Measurements from ENCODE around the gene NAA35.

The NAA35 gene

DNA sequence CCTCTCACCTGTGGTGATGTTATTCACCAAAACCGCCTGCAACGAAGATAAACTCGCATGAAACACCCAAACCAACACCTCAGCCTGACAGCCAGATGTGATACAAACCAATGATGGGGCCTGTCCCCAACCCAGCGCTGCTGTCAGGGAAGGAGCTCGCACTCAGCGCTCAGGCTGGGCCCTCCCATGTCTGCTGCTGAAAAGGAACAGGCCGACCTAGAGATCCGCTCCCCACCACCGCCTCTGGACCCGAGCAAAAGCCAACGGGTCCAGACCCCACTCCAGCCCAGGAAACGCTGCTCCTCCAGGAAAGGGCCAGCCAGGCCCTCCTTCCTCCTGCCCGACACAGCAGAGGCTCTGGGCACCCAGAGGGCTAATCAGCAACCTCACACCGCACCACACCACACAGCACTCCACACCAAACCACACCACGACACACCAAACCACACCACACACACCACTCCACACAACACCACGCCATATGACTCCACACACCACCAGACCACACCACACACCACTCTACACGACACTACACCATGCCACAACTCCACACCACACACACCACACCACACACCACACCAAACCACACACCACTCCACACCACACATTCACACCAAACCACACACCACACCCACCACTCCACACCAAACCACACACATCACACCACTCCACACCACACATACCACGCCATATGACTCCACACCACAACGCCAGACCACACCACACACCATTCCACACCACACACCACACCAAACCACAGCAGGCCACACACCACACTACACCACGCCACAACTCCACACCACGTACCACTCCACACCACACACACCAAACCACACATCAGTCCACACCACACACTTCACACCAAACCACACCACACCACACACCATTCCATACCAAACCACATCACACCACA, 111.9 kb downstream of the NAA35 start:
- no peak overlapping the region for H3K4me3 ChIP-seq

DNA sequence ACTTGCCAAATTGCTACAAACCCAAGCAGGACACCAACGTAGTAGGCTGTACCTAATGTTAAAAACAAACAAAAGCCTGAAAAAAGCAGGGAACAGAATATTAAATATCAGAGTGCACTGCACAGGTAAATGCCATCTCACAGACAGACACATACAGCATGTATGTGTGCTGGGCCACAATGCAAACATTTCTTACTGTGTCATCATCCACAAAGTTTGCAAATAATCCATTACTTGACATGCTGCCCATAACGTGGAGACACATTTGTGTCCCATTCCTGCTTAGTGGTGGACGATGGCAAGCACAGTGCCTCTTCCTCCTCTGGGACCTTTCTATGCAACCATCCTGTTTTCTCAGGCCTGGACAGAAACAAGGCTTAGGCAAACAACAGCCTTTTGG, 113.7 kb downstream of the NAA35 start:
- no peak overlapping the region for H3K27ac ChIP-seq
- no peak overlapping the region for H3K4me3 ChIP-seq

More for the DNA sequence above, 111.9 kb downstream of the NAA35 start:
- no peak overlapping the region for H3K27ac ChIP-seq

DNA sequence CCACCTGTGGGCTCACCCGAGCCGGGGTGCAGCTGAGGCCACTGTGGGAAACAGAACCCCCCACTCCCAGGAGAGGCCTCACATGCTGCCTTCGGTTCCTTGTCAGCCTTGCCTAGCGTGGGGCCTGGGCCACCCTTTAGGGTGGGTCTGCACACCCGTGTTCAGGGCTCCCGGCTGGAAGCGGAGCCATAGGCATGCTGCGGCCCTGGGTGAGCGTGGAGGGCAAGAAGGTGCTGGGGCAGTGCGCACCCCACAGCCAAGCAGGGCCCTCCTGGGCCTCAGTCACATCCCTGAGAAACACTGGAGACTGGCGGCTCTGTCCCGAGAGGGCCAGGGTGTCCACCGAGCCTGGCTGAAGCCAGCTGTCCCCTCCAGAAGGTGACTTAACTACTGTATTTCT, 116.5 kb downstream of the NAA35 start:
- Histone ChIP-seq H3K4me3 (no peak overlapping the region), H3K27ac (no peak overlapping the region)

DNA sequence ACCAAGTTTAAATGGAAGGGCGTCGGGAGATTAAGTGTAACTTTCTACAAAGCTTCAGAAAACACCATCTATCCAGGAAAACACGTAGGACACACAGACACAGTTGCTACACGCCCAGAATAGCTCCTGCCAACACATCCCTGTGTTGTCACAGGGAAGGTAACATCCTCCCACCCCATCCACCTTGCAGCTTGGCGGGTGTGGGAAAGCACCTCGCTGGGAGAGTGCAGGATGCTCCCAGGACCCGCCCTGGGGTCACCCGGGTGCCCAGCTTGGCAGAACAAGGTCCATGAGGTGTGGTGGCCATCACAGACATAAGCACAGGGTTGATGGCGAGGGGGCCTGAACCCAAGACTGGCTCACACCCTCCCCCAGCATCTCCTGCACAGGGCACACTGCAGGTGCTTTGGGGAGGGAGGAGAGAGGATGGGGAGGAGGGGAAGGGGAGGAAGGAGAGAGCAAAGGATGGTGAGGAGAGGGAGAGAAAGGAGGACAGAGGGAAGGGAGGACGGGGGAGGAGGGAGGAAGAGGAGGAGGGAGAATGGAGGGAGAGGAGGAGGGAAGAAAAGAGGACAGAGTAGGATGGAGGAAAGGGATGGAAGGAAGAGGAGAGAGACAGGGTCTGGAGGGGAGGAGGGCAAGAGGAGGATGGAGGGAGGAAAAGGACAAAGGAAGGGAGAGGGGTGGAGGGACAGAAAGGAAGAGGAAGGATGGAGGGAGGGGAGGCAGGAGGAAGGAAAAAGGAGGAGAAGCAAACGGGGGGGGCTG, 121.2 kb downstream of the NAA35 start:
- Histone ChIP-seq H3K4me3 (no peak overlapping the region), H3K27ac (no peak overlapping the region)

DNA sequence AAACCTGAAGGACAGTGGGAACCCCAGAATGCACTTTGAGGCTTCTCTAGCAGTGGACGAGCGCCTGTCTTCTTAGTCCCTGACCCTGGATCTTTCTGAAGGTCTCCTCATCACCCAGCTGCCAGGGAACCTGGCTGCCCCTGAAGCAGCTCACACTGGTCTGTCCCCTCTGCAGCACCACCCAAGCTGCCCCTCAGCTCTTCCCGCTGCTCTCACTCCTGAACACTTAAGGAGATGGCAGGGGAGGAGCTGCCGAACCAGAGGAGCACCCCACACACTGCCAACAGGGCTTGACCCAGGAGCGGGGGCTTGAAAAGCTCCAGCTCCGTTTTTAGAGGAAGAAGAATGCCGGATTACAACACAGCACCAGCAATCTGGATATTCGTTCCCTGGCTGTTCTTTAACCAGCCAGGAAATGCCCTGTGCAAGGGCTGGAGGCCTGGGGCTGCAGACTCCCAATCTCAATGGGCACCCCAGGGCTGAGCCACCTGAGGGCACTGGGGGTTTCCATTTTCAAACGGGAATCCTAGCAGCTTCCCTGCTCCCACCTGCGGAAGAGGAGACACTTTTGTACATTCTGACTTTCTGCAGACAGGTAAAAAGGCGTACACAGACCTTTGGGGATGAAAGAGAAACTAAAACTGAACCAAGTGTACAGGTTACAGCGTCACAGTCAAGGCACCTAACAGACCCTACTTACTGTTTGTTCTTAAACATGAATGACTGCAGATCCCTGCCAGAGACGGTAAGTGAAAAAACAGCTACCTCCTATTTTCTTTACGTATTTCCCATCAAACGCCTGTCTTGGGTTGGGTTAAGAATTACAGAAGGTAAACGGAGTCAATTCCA, 122.1 kb downstream of the NAA35 start:
- no peak overlapping the region for H3K27ac ChIP-seq
- H3K4me3 ChIP-seq: no peak overlapping the region

DNA sequence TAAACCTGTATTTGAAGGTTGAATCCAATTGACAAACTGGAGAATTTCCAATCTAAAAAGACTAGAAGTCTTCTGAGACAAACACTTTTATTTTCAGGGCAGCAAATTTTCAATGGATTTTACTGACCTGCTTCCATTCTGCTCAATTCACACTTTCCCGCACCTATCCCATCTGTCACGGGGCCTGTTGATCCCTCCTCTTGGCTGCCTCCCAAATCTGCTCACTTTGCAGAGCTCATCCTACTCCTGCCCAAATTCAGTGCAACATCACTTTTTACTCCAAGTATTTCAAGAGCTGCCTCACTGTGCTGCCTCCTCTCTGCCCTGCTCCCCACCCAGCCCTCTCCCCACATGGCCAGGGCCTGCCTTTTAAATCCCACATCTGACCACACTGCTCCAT, 123.3 kb downstream of the NAA35 start:
- Histone ChIP-seq H3K4me3 (no peak overlapping the region), H3K27ac (no peak overlapping the region)

DNA sequence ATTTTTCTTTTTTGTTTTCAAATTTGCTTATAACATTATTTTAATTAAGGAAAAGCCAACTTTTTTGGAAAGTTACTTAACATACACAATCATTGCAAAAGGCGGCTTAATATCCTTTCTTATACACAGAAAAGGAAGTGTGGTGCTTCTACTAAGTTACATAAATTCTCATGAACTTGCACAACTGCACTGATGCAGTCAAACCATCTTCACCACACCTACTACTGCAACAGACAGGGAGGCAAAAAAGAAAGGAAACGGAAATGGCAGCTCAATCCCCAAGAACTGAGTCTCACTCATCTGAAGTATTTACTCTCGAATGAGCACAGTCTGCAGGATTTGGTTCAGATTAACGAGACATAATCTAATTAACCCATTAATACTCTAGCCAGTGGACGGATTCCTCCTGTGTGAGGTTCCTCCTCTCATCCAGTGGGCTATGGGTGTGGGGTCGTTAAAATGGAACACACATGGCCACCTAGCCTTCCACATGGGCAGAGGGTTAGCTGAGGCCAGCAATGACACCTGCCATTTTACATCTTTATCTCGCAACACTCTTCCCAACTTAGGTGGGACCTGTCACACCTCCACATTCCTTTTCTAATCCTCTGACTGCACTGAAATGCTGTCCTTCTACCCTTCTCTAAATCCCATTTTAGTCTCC, 128.4 kb downstream of the NAA35 start:
- Histone ChIP-seq H3K4me3 (no peak overlapping the region), H3K27ac (no peak overlapping the region)

All from skin epidermis (tissue), 12 donors.